K562 (cell line): Measurements from ENCODE around the gene DAZAP1. TPM values are rescaled to one million over a fixed set of nuclear protein-coding genes. Genes with fewer than 3 reads are reported as not detected.
A peak's percentile ranks its signal among the peaks of the same experiment; 100 is the strongest.

Experiments used
- BRD4 ChIP-seq: fragments of 200-600 bp; sonication (generic); IDR thresholded peaks from 2 replicates; pipeline ENCODE4 v1.6.1; 2017; ENCODE audit warnings: inconsistent platforms
- CBX2 ChIP-seq: fragments of 200-600 bp; sonication (generic); IDR thresholded peaks from one replicate; pipeline ENCODE4 v1.6.1; 2012; ENCODE audit warnings: mild to moderate bottlenecking, low read length, inconsistent platforms; ENCODE audit not compliant: insufficient read depth, poor library complexity, severe bottlenecking
- E2F3 ChIP-seq: fragments of 250-450 bp; sonication (Bioruptor Pico); IDR thresholded peaks from 2 replicates; pipeline ENCODE4 v1.4.0; 2020; ENCODE audit warnings: mild to moderate bottlenecking
- FOXJ3 ChIP-seq: sonication (generic); formaldehyde crosslinking; IDR thresholded peaks from 2 replicates; pipeline ENCODE4 v1.4.0; 2020; ENCODE audit warnings: mild to moderate bottlenecking, missing genetic modification reagents
- HES1 ChIP-seq: fragments of 450-650 bp; IDR thresholded peaks from 2 replicates; pipeline ENCODE4 v1.6.1; 2016; ENCODE audit warnings: low read depth, mild to moderate bottlenecking, moderate library complexity
- KAT7 ChIP-seq: sonication (generic); formaldehyde crosslinking; IDR thresholded peaks from 2 replicates; pipeline ENCODE4 v1.8.0; 2022; ENCODE audit warnings: missing genetic modification reagents, mild to moderate bottlenecking, borderline replicate concordance
- KLF10 ChIP-seq: fragments of 250-450 bp; sonication (Bioruptor Pico); IDR thresholded peaks from 2 replicates; pipeline ENCODE4 v1.6.1; 2021; ENCODE audit warnings: matching md5 sums
- LEF1 ChIP-seq: fragments of 450-650 bp; IDR thresholded peaks from 2 replicates; pipeline ENCODE4 v1.6.1; 2016; ENCODE audit warnings: mild to moderate bottlenecking
- MAZ ChIP-seq, 2 experiments: fragments of 450-650 bp in 1 of 2; sonication (generic) in 1 of 2; formaldehyde crosslinking; IDR thresholded peaks in 1 of 2; conservative IDR thresholded peaks in 1 of 2; 2 replicates each; pipeline versions ENCODE4 v1.4.0 to v1.5.0; 2020; ENCODE audit warnings: mild to moderate bottlenecking in 1 of 2, missing genetic modification reagents in 1 of 2
- MYC ChIP-seq, 2 experiments: fragments of 250-450 bp in 1 of 2; sonication (Bioruptor Pico) in 1 of 2; IDR thresholded peaks; 2 replicates each; pipeline versions ENCODE4 v1.5.1 to v1.6.1; 2012 to 2021; ENCODE audit warnings: low read depth in 2 of 2, borderline replicate concordance in 1 of 2, improper control_type of control experiment in 1 of 2, low read length in 1 of 2, mild to moderate bottlenecking in 1 of 2, moderate library complexity in 1 of 2
- NKRF ChIP-seq: fragments of 450-650 bp; IDR thresholded peaks from 2 replicates; pipeline ENCODE4 v1.6.1; 2016; ENCODE audit warnings: borderline replicate concordance
- PHF8 ChIP-seq: fragments of 200-600 bp; sonication (generic); IDR thresholded peaks from 2 replicates; pipeline ENCODE4 v1.6.1; 2012; ENCODE audit warnings: mixed run types, mild to moderate bottlenecking, inconsistent platforms, low read length, moderate library complexity, borderline replicate concordance
- POLR2G ChIP-seq: fragments of 200-400 bp; formaldehyde crosslinking; IDR thresholded peaks from 2 replicates; pipeline ENCODE4 v1.6.1; 2017; ENCODE audit warnings: low read depth, mild to moderate bottlenecking, antibody characterized with exemption, low read length, moderate library complexity
- RBFOX2 ChIP-seq: fragments of 200-400 bp; formaldehyde crosslinking; IDR thresholded peaks from 2 replicates; pipeline ENCODE4 v1.6.1; 2017; ENCODE audit warnings: low read depth, mild to moderate bottlenecking, low read length, moderate library complexity
- TCF7 ChIP-seq: sonication (generic); IDR thresholded peaks from 2 replicates; pipeline ENCODE4 v1.6.1; 2016; ENCODE audit warnings: antibody characterized with exemption, borderline replicate concordance
- TSC22D4 ChIP-seq: fragments of 450-650 bp; IDR thresholded peaks from 2 replicates; pipeline ENCODE4 v1.6.1; 2016; ENCODE audit warnings: missing genetic modification characterization, missing biosample characterization, control low read depth
- ZFP36 ChIP-seq: fragments of 150-350 bp; IDR thresholded peaks from 2 replicates; pipeline ENCODE4 v1.6.1; 2018; ENCODE audit warnings: low read length, low read depth; ENCODE audit not compliant: partially characterized antibody
- ZKSCAN8 ChIP-seq: fragments of 200-800 bp; sonication (Bioruptor generic); IDR thresholded peaks from 2 replicates; pipeline ENCODE4 v1.6.1; 2016; ENCODE audit warnings: missing genetic modification characterization, missing compliant biosample characterization
- polyA plus RNA-seq, 8 experiments: library from polyadenylated mRNA; depleted of rRNA in 4 of 8; stranded (reverse) in 5 of 8; unstranded in 3 of 8; fragments of >200 nt; fragmentation: Nextera tagmentation in 2 of 8; fragmentation: Illumina TruSeq in 1 of 8; extraction: Ambion mirVana in 2 of 8; extraction: Trizol in 1 of 8; gene quantifications; 2 replicates each; pipeline versions ENCODE4 v1.2.1 to v1.2.3, GENCODE V29; 2011 to 2014; ENCODE audit warnings: inconsistent platforms in 1 of 8, missing spikeins in 1 of 8
- total RNA-seq, 7 experiments: library from RNA; depleted of rRNA in 6 of 7; stranded (reverse); fragments of >200 nt in 6 of 7; fragmentation: Illumina TruSeq in 2 of 7; extraction: Trizol in 2 of 7; gene quantifications; 2 replicates each; pipeline versions ENCODE4 v1.2.1 to v1.2.3, GENCODE V29; 2011 to 2021; ENCODE audit warnings: low replicate concordance in 1 of 7
- TF ChIP-seq, protein P1 (sequence below): sonication (generic); formaldehyde crosslinking; IDR thresholded peaks from 2 replicates; pipeline ENCODE4 v1.4.0; 2020; ENCODE audit warnings: mild to moderate bottlenecking, missing genetic modification reagents
- TF ChIP-seq, protein P2 (sequence below): fragments of 250-450 bp; sonication (Bioruptor Pico); IDR thresholded peaks from 2 replicates; pipeline ENCODE4 v1.8.0; 2022; ENCODE audit warnings: moderate library complexity, mild to moderate bottlenecking, inconsistent platforms
- TF ChIP-seq, protein P3 (sequence below): sonication (generic); formaldehyde crosslinking; IDR thresholded peaks from 2 replicates; pipeline ENCODE4 v1.9.0; 2022; ENCODE audit warnings: mild to moderate bottlenecking, missing genetic modification reagents

Gene DAZAP1
- total and polyA plus RNA-seq, 9 of the 15 experiments (the other 6 are each of a cell fraction or from before 2014, with no cell fraction given): 10.8 to 289 (median 142) TPM

- TF ChIP-seq, protein P1, sequence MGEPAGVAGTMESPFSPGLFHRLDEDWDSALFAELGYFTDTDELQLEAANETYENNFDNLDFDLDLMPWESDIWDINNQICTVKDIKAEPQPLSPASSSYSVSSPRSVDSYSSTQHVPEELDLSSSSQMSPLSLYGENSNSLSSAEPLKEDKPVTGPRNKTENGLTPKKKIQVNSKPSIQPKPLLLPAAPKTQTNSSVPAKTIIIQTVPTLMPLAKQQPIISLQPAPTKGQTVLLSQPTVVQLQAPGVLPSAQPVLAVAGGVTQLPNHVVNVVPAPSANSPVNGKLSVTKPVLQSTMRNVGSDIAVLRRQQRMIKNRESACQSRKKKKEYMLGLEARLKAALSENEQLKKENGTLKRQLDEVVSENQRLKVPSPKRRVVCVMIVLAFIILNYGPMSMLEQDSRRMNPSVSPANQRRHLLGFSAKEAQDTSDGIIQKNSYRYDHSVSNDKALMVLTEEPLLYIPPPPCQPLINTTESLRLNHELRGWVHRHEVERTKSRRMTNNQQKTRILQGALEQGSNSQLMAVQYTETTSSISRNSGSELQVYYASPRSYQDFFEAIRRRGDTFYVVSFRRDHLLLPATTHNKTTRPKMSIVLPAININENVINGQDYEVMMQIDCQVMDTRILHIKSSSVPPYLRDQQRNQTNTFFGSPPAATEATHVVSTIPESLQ (CRISPR knock-in tag): 0 out of 2 replicates have a peak, but pooled peaks have one; percentile 46
- TF ChIP-seq CBX2: no peak
- TF ChIP-seq ZFP36: no peak
- TF ChIP-seq LEF1: no peak
- TF ChIP-seq BRD4: 0 out of 2 replicates have a peak, but pooled peaks have one; percentile 67
- peak; percentile 44; the same call in 1 of the 2 replicates for TF ChIP-seq NKRF
- TF ChIP-seq E2F3 (CRISPR knock-in tag): peak; percentile 70; the same call in 1 of the 2 replicates
- TF ChIP-seq MYC (IDR thresholded peaks at IDR 0.05; ENCODE audit: low read depth, low read length): peak; percentile 81
- TF ChIP-seq MYC (CRISPR knock-in tag; IDR thresholded peaks at IDR 0.05; ENCODE audit: borderline replicate concordance, low read depth): 0 out of 2 replicates have a peak, but pooled peaks have one; percentile 27
- peak; percentile 4; the same call in 1 of the 2 replicates for TF ChIP-seq PHF8
- TF ChIP-seq, protein P2, sequence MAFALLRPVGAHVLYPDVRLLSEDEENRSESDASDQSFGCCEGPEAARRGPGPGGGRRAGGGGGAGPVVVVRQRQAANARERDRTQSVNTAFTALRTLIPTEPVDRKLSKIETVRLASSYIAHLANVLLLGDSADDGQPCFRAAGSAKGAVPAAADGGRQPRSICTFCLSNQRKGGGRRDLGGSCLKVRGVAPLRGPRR (CRISPR knock-in tag): no peak
- TF ChIP-seq POLR2G: peak; percentile 71
- TF ChIP-seq ZKSCAN8 (CRISPR knock-in tag): no peak
- no peak for TF ChIP-seq HES1
- no peak for TF ChIP-seq TCF7
- no peak for TF ChIP-seq TSC22D4 (tag)
- TF ChIP-seq, protein P3, sequence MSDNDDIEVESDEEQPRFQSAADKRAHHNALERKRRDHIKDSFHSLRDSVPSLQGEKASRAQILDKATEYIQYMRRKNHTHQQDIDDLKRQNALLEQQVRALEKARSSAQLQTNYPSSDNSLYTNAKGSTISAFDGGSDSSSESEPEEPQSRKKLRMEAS (CRISPR knock-in tag): peak; percentile 87
- TF ChIP-seq KLF10 (CRISPR knock-in tag): no peak
- peak; percentile 58; the same call in 1 of the 2 replicates for TF ChIP-seq KAT7 (CRISPR knock-in tag)
- TF ChIP-seq MAZ (CRISPR knock-in tag; conservative IDR thresholded peaks at IDR 0.05 in 1 of 2, IDR thresholded peaks at IDR 0.05 in 1 of 2): peak in 1 of 2 experiments; percentile 17; a peak in 1 of 4 replicates
- TF ChIP-seq FOXJ3: no peak
- peak; percentile 79 for TF ChIP-seq RBFOX2
Observed at GRCh38 chr19:1408300-1409203, 1.2 kb downstream of the DAZAP1 start (continued).
